CD4-positive, alpha-beta T cell treated with Interferon gamma for 1 hour (primary cell): Measurements from ENCODE around the gene SIPA1L2.
"Not testable (repeated sequence)": the region's sequence is repeated elsewhere in the genome, so short reads cannot be mapped to it uniquely, and the experiment has no call there.

Experiments
- DNase-seq: peaks from one replicate; pipeline ENCODE4 v3.0.0-alpha.2; 2020

The SIPA1L2 gene

DNA sequence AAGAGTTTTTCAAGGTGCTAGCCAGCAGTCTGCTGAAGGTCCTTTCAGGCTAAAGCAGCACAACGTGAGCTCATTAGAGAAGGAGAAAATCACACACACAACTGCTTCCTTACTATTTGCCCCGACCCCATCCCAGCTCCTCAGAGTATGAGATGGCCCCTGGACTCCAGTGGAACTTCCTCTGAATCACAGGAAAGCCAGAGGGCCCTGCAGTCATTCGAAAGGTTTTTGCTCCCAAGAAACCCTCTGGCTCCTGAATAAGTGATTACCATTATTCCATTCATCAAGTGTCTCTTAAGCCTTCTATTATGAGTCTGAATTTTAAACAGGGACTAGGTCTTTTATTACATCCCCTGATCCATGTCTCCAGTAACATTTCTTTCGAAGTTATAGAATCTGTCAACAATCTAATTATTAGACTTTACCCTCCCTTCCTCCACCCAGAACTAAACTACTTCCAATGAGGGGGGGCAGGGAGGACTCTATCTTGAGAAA is 14.6 kb downstream of the SIPA1L2 start:
- no peak for DNase-seq

- DNase-seq, result no peak
These were observed 15.1 kb downstream of the SIPA1L2 start for GRCh38 chr1:232614811-232615210.

DNA sequence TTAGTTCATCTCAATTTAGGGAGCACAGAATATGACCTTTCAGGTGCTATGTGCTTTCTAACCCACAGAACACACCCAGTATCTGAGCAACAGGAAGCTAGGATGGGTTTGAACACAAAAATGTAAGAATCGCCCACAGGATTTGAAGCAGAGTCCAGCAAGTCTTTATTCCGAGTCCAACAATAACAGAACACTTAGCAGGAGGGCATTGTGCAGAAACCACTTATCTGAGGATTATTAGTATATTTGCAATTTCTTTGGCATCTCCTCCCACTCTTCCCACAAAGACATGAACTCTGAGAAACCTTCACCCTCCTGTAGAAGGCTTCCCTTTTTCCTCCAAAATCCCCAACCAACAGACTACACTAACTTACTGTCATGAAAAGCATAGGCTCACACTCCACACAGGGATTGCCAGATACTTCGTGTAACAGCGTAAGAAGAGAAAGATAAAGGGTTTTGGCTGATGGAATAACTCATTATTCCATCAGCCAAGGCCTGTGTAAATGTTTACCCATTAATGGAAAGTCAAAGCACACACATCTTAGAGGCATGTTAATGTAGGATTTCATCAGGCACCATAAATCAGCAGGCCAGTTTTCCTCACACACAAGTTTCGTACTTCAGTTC is 16.1 kb downstream of the SIPA1L2 start:
- DNase-seq, result no peak

- DNase-seq, result not testable (repeated sequence)
These were observed 17.1 kb downstream of the SIPA1L2 start for GRCh38 chr1:232612836-232613235.

- DNase-seq, result no peak
These were observed 18.1 kb downstream of the SIPA1L2 start for GRCh38 chr1:232611834-232612233.

DNA sequence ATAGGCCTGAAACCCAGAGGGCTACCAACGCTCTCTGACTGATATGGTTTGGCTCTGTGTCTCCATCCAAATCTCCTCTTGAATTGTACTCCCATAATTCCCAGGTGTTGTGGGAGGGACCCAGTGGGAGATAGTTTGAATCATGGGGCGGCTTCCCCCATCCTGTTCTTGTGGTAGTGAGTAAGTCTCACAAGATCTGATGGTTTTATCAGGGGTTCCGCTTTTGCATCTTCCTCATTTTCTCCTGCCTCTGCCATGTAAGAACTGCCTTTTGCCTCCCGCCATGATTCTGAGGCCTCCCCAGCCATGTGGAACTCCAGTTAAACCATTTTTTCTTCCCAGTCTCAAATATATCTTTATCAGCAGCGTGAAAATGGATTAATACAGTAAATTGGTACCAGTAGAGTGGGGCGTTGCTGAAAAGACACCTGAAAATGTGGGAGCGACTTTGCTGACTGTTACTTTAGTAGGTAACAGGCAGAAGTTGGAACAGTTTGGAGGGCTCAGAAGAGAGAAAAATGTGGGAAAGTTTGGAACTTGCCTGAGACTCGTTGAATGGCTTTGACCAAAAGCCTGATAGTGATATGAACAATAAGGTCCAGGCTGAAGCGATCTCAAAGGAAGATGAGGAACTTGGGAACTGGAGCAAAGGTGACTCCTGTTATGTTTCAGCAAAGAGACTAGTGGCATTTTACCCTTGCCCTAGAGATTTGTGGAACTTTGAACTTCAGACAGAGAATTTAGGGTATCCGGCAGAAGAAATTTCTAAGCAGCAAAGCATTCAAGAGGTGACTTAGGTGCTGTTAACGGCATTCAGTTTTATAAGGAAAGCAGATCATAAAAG is 18.8 kb downstream of the SIPA1L2 start:
- DNase-seq, result peak; percentile 45

- DNase-seq, result no peak
These were observed 19.6 kb downstream of the SIPA1L2 start for GRCh38 chr1:232610192-232610901.

- no peak for DNase-seq
These were observed 21.5 kb downstream of the SIPA1L2 start for GRCh38 chr1:232608427-232608826.

GRCh38 chr1:232602622-232603021 is 27.3 kb downstream of the SIPA1L2 start:
- DNase-seq, result no peak

DNA sequence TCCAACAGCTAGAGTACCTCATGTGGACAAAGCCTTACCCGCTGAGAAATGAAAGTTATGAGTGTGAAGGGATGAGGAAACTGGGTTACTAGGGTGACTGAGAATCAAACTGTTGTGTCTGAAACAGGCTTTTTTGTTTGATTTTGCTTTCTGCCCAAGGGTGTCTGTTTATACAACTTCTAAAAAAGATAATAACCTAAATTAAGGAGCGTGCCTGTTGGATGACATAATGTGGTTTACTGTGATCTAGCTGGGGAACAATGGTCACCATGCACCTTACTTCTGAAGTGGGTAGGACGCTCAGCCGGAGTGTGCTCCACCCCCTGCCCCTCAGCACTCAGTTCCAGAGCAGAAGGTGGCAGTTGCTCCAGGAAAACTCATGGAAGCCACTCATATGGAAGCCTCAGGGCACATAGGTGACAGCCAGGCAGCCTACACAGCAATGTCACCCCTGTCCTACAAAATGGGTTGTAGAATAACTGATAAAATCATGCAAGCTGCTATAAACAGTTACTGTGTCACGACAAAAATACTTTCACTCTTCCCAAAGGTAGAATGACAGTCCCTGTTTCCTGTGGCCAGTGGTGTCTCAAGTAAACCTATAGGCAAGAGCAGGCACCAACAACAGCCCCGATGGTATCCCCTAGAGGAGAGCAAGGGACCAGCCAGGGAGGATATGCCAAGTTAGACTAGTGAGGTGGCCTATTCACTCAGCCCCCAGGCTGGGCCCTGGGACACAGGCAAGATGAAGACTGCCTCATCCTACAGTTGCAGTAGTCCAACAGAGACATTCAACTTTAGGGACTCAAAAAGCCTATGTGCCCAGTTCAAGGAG is 29.3 kb downstream of the SIPA1L2 start:
- DNase-seq, result no peak

DNA sequence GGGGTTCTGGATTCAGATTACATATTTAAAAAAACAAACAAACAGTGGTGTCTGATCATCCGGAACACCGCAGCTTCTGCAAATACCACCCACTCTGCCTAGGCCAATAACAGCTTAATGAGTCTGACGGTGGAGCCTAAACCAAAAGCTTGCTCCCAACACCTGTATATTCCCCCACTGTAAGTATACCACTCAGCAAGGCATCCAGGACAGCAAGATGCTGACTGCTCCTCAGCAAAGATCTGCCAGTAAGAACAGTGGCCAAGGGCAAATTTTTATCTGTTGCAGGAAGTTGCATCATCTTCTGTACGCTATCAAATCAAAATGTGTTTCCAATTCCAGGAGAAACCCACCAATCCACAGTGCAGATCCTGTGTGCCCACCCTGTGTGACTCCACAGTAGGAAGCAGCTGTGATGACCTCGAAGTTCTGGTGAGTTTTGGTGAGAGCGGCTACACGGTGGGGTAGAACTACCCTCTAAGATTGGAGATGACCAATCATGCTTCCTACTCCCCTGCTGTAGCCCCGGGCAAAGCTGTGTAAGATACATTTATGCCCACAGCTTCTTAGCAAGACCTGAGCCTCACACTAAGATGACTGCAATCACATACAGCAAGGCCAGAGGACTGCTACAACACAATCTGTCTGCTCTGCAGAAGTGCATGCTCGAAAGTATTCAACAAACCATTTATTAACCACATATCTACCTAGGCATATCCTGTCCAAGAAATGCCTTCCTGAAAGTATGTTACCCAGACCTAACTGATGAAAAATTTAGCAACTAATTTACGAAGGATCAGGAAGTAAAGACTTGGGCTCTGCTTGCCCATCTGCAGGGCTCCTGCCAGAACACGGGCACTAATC is 30.5 kb downstream of the SIPA1L2 start:
- DNase-seq, result no peak

- DNase-seq, result no peak
These were observed 31.1 kb downstream of the SIPA1L2 start for GRCh38 chr1:232598837-232599177.

GRCh38 chr1:232598133-232598532 is 31.8 kb downstream of the SIPA1L2 start:
- no peak for DNase-seq

DNA sequence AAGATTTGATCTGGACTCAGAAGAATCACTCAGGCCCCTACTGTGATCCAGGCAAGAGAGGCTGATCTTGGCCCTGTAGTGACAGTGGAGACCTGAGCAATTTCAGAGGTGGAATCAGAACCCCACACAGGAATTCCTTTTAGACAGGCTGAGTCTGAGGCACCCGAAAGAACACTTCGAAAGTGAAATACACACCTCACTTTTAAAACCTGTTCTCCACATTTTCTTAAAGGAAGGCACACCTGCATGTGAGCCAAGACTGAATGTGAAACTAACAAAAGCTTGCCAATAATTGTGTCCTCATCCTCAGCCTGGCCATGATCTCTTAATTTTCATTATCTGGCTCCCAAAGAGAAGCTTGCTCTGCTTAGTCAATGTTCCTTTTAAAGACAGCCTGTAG is 32.2 kb downstream of the SIPA1L2 start:
- DNase-seq, result no peak

DNA sequence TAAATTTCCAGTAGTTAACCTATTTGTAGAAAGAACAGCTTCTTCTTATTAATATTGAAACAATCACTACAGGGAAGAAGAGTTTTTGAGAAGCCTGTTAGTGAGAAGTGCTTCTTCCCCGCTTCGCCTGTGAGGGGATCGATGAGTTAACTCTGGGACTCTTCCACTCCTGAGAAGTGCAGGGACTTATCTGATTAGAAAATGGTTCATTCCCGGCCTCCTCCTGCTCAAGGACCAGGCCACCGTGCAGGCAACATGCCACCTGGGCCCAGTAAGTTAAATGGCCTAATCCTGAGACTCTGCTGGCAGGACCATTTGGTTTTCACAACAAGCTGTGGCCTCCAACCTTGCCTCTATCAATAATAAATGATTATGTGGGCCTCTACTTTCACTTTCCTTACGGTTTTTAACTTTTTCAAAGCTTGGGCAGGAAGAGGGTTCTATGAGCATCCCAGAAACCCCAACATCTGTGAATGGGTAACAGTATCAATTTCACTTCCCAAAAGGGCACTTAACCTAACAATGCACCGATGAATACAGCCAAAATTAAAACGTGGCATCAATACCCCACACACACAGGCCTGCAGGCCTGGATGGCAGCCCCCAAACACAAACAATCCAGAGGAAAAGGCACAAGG is 33.1 kb downstream of the SIPA1L2 start:
- DNase-seq, result no peak

DNA sequence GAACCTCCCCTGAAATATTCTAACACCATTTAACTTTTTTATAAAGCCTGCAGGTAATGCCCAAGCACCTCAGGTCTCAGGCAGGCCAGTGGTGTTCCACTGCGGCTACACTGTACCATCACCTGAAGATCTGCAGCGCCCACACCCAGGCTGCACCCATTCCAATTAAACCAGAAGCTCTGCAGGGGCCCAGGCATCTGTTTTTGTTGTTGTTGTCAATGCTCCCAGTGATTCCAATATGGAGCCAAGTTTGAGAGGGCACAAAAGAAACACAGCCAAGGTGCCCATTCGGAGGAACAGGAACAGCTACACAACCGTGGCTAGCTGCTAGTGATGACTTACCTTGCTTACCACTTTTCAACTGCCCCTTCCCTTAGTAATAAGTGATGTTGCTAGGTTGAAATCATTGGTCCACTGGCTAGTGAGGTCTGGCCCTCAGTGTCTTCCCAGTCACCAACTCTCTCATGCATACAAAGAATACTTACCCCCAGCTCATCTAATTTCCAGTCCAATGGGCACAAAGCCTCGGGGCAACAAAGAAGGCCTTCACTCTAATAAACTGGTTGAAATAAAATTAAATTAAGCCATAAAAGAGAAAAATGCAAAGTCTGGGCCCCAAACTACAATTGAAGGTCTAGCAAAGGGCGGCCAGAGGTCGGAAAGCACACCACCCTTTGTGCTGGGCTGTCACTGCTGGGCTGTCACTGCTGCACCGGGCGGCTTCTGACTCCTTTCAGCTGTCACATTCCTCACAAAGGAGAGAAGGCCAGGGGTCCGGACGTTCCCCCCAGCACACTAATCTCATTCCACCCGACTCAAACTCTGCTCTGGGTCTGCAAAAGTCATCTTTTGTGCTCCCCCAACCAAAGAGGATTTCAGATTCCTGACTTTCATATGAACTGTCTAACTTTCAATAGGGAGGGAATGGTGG is 34.9 kb downstream of the SIPA1L2 start:
- DNase-seq, result no peak

- DNase-seq, result no peak
These were observed 36.0 kb downstream of the SIPA1L2 start for GRCh38 chr1:232593717-232594502.

DNA sequence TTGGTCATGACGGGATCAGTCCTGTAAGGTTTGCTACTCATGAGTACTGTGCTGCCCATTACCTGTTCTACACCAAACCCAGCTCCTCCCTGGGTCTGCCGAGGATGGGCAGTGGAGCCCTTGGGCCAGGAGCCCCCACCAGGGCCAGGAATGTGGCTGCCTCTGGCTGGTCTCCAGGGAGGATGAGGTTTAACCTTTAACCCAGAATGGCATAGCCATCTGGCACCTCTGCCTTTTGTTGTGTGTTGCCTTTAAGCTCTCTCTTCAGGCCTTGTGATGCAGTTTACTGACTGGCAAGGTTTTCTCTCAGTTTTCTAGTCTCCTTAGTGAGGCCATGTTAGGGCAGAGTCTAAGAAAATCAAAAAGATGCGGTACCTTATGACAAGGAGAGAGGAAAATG is 38.6 kb downstream of the SIPA1L2 start:
- no peak for DNase-seq

- DNase-seq, result no peak
These were observed 39.2 kb downstream of the SIPA1L2 start for GRCh38 chr1:232590744-232591082.
